Renal cortical epithelial cell (primary cell): ENCODE results near the gene HSPA1A. TPM values are rescaled to one million over a fixed set of nuclear protein-coding genes. Genes with fewer than 3 reads are reported as not detected.
"Not testable (repeated sequence)": the region's sequence is repeated elsewhere in the genome, so short reads cannot be mapped to it uniquely, and the experiment has no call there.

Source experiments
- DNase-seq: peaks from one replicate; pipeline ENCODE4 v3.0.0-alpha.2; 2011; ENCODE audit warnings: low read depth
- total RNA-seq: library from RNA; depleted of rRNA; stranded (reverse); fragments of >200 nt; gene quantifications from 2 replicates; pipeline ENCODE4 v1.2.3, GENCODE V29; 2014

HSPA1A gene
- total RNA-seq, 1 donor from 2014 or later: 296 TPM

DNA sequence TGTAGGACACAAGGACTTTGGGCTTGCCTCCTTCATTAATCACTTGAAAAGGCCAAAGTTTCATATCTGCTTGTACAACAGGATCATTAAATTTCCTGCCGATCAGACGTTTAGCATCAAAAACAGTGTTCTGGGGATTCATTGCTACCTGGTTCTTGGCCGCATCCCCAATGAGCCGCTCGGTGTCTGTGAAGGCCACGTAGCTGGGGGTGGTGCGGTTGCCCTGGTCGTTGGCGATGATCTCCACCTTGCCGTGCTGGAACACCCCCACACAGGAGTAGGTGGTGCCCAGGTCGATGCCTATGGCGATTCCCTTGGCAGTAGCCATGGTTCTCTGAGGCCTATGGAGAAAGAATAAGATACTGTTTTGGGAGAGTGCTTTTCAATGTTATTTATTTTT lies 3.7 kb upstream of the HSPA1A start:
- DNase-seq: no peak

DNA sequence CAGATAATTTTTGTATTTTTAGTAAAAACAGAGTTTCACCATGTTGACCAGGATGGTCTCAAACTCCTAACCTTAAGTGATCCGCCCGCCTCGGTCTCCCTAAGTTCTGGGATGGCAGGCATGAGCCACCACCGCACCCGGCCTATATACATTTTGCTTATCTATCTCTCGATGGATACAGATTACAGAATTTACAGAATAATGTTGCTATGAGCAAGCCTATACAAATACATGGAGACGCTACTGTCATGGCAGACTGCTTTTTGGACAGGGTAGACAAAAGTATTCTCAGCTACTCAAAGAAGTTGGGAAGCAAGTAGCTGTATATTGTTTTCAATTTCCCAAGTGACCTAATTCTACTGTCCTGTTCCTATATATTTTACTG lies 1.9 kb upstream of the HSPA1A start:
- DNase-seq: no peak

DNA sequence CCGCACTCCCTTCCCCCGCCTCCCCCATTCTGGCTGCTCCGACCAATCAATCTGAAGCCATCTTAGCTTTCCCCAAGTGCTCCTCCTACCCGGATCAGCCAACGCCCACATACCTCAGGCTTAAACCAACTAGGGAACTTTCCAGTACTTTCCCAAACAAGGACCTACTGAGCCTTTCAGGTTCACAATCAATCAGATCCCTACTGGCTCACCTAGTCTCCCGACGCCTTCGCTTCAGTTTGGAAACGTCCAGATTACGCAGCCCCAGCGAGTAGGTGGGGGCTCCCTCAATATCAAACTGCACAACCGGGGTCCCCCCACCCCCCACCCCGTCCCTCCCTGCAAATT lies 692 bp upstream of the HSPA1A start:
- peak; percentile 99 for DNase-seq

DNA sequence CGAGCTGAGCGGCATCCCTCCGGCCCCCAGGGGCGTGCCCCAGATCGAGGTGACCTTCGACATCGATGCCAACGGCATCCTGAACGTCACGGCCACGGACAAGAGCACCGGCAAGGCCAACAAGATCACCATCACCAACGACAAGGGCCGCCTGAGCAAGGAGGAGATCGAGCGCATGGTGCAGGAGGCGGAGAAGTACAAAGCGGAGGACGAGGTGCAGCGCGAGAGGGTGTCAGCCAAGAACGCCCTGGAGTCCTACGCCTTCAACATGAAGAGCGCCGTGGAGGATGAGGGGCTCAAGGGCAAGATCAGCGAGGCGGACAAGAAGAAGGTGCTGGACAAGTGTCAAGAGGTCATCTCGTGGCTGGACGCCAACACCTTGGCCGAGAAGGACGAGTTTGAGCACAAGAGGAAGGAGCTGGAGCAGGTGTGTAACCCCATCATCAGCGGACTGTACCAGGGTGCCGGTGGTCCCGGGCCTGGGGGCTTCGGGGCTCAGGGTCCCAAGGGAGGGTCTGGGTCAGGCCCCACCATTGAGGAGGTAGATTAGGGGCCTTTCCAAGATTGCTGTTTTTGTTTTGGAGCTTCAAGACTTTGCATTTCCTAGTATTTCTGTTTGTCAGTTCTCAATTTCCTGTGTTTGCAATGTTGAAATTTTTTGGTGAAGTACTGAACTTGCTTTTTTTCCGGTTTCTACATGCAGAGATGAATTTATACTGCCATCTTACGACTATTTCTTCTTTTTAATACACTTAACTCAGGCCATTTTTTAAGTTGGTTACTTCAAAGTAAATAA lies 2.0 kb downstream of the HSPA1A start:
- DNase-seq: peak; percentile 43

GRCh38 chr6:31817929-31818511 lies 2.7 kb downstream of the HSPA1A start:
- not testable (repeated sequence) for DNase-seq

- no peak for DNase-seq
Observed at GRCh38 chr6:31819871-31820299, 4.5 kb downstream of the HSPA1A start.

- DNase-seq: not testable (repeated sequence)
Observed at GRCh38 chr6:31820399-31820798, 5.1 kb downstream of the HSPA1A start.

- no peak for DNase-seq
Observed at GRCh38 chr6:31821301-31822035, 6.1 kb downstream of the HSPA1A start.

GRCh38 chr6:31822036-31822821 lies 6.9 kb downstream of the HSPA1A start:
- peak; percentile 73 for DNase-seq

GRCh38 chr6:31823592-31824196 lies 8.4 kb downstream of the HSPA1A start:
- DNase-seq: not testable (repeated sequence)

GRCh38 chr6:31825553-31825952 lies 10.2 kb downstream of the HSPA1A start:
- DNase-seq: no peak

- no peak for DNase-seq
Observed at GRCh38 chr6:31826793-31827285, 11.5 kb downstream of the HSPA1A start.

- DNase-seq: peak; percentile 99
Observed at GRCh38 chr6:31827286-31828079, 12.1 kb downstream of the HSPA1A start, which contains the start of gene HSPA1B. TSS of gene HSPA1B (plus strand) at chr6:31827738. CDS start at chr6:31827951, 213 bp downstream.

- DNase-seq: peak; percentile 57
Observed at GRCh38 chr6:31829633-31830283, 14.4 kb downstream of the HSPA1A start.

DNA sequence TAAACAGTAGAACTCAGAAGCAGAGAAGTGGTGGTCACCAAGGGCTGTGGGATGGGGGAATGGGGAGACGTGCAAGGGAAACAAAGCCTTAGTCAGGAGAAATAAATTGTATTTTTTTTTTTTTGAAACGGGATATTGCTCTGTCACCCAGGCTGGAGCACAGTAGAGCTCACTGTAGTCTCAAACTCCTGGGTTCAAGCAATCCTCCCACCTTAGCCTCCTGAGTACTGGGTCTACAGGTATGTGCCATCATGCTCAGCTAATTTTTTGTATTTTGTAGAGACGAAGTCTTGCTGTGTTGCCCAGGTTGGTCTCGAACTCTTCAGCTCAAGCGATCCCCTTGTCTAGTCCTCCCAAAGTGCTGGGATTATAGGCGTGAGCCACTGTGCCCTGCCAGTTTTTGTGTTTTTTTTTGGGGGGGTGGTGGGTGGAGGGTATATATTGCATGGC lies 15.6 kb downstream of the HSPA1A start:
- DNase-seq: no peak

DNA sequence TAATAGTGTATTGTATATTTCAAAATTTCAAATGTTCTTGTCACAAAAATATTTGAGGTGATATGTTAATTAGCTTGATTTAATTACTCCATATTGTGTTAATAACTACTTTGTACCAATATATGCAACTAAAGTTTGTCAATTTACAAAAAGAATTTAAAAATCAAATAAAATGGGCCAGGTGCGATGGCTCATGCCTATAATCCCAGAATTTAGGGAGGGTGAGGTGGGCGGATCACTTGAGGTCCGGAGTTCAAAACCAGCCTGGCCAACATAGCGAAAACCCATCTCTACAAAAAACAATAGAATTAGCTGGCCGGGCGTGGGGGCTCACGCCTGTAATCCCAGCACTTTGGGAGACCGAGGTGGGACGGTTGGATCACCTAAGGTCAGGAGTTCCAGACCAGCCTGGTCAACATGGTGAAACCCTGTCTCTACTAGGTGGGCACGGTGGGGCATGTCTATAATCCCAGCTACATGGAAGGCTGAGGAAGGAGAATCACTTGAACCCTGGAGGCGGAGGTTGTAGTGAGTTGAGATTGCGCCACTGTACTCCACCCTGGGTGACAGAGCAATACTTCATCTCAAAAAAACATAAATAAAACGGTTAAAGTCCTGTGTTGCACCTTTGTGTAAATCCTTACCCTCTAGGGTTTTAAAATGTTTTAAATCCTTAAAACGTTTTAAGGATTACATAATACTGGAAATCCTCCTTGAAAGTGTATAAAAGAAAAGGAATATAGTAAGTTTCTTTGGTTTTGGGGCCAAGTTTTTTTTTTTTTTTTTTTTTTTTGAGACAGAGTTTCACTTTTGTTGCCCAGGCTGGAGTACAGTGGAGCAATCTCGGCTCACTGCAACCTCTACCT lies 16.2 kb downstream of the HSPA1A start:
- DNase-seq: no peak

- DNase-seq: peak; percentile 72
Observed at GRCh38 chr6:31834367-31835250, 19.3 kb downstream of the HSPA1A start.

- DNase-seq: no peak
Observed at GRCh38 chr6:31836047-31836473, 20.7 kb downstream of the HSPA1A start.
